Anterior cingulate cortex (tissue), 58 donors: Measurements from ENCODE around the gene FKBP11.
A peak's percentile ranks its signal among the peaks of the same experiment; 100 is the strongest.
"Not testable (repeated sequence)": the region's sequence is repeated elsewhere in the genome, so short reads cannot be mapped to it uniquely, and the experiment has no call there.

Source experiments
- DNase-seq, 58 donors: peaks; one replicate each; lab custom pipeline; 2025; lab: John Stamatoyannopoulos, UW

FKBP11 gene

GRCh38 chr12:48917857-48918537 is 7.3 kb downstream of the FKBP11 start:
- no peak for DNase-seq

GRCh38 chr12:48910196-48910595 is 15.1 kb downstream of the FKBP11 start:
- no peak for DNase-seq

GRCh38 chr12:48909698-48910097 is 15.6 kb downstream of the FKBP11 start:
- not testable (repeated sequence) for DNase-seq

- no peak for DNase-seq
Observed at GRCh38 chr12:48907245-48907644, 18.0 kb downstream of the FKBP11 start.

- peak in 46 of 58 donors; percentile 9 to 83 (median 47) for DNase-seq
Observed at GRCh38 chr12:48903982-48904411, 21.3 kb downstream of the FKBP11 start.

GRCh38 chr12:48903363-48903981 is 21.8 kb downstream of the FKBP11 start:
- no peak for DNase-seq

- DNase-seq, result no peak
Observed at GRCh38 chr12:48901278-48901677, 24.0 kb downstream of the FKBP11 start.

- no peak for DNase-seq
Observed at GRCh38 chr12:48899651-48900050, 25.6 kb downstream of the FKBP11 start.

- no peak for DNase-seq
Observed at GRCh38 chr12:48894271-48894670, 31.0 kb downstream of the FKBP11 start.

GRCh38 chr12:48890657-48891418 is 34.5 kb downstream of the FKBP11 start:
- DNase-seq, result peak; percentile 34 to 90 (median 74)

GRCh38 chr12:48889679-48890078 is 35.6 kb downstream of the FKBP11 start:
- peak in 15 of 58 donors; percentile 5 to 71 (median 14) for DNase-seq

GRCh38 chr12:48883305-48884161 is 41.8 kb downstream of the FKBP11 start:
- peak in 14 of 58 donors; percentile 10 to 57 (median 22) for DNase-seq

- no peak for DNase-seq
Observed at GRCh38 chr12:48882972-48883304, 42.4 kb downstream of the FKBP11 start.

- no peak for DNase-seq
Observed at GRCh38 chr12:48882315-48882687, 43.0 kb downstream of the FKBP11 start.

GRCh38 chr12:48881686-48882314 is 43.5 kb downstream of the FKBP11 start:
- no peak for DNase-seq

GRCh38 chr12:48880647-48881046 is 44.6 kb downstream of the FKBP11 start:
- DNase-seq, result no peak

- DNase-seq, result no peak
Observed at GRCh38 chr12:48878548-48878947, 46.7 kb downstream of the FKBP11 start.

- DNase-seq, result no peak
Observed at GRCh38 chr12:48875944-48876515, 49.3 kb downstream of the FKBP11 start.

GRCh38 chr12:48873534-48873933 is 51.8 kb downstream of the FKBP11 start:
- DNase-seq, result not testable (repeated sequence)

GRCh38 chr12:48873096-48873495 is 52.2 kb downstream of the FKBP11 start:
- peak in 8 of 58 donors; percentile 11 to 33 (median 17) for DNase-seq
